Tibial nerve (tissue), 3 donors: ENCODE data around the gene IL17RE.

Source experiments
- CTCF ChIP-seq, 5 experiments: fragments of 200-600 bp in 3 of 5; fragments of 450-650 bp in 2 of 5; sonication (generic) in 3 of 5; IDR thresholded peaks; one replicate each; pipeline ENCODE4 v1.5.1; 2016 to 2019; ENCODE audit warnings: antibody characterized with exemption in 5 of 5, mild to moderate bottlenecking in 3 of 5, moderate library complexity in 2 of 5
- POLR2A ChIP-seq, 2 donors: fragments of 450-650 bp; IDR thresholded peaks; one replicate each; pipeline ENCODE4 v1.6.1; 2017; ENCODE audit warnings: antibody characterized with exemption in 2 of 2, mild to moderate bottlenecking in 2 of 2, moderate library complexity in 2 of 2

- TF ChIP-seq POLR2A (IDR thresholded peaks at IDR 0.05), result no peak
- TF ChIP-seq CTCF (IDR thresholded peaks at IDR 0.05), result no peak
Measured at GRCh38 chr3:9891072-9891622, 11.5 kb upstream of the IL17RE start.
